ENCODE measurements around the gene PPIH. TPM values are rescaled to one million over a fixed set of nuclear protein-coding genes. Genes with fewer than 3 reads are reported as not detected.
"Not testable (repeated sequence)": the region's sequence is repeated elsewhere in the genome, so short reads cannot be mapped to it uniquely, and the experiment has no call there.

The PPIH gene
- total RNA-seq, 4 donors from 2014 or later, result 12.5 to 17.2 (median 15.0) TPM

DNA sequence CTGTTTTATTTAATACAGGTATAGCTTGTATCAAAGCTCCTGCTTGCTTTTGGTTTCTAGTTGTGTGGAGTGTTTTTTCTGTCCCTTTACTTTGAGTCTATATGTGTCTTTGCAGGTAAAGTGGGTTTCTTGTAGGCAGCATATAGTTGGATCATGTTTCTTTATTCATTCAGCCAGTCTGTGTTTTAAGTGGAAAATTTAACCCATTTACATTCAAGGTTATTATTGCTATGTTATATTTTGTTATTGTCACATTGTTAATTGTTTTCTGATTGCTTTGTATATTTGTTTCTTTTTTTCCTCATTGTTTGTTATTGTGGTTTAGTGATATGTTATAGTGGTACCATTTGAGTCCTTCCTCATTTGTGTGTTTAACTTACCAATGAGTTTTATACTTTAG is 55.1 kb downstream of the PPIH start:
- H3K36me3 ChIP-seq, result peaks cover 0 to 42% (median 23%) of the 10 kb centered on the region in 4 donors
- no peak for DNase-seq (ENCODE audit: extremely low spot score)
- H3K4me3 ChIP-seq, result no peak overlapping the region
- H3K4me1 ChIP-seq, result no peaks in the 10 kb centered on the region
- no peak overlapping the region for H3K27ac ChIP-seq (replicated peaks in 1 of 4)
- H3K9me3 ChIP-seq, result peaks cover 0 to 11% (median 7%) of the 10 kb centered on the region in 4 donors
- no peaks in the 10 kb centered on the region for H3K27me3 ChIP-seq
- TF ChIP-seq CTCF (IDR thresholded peaks at IDR 0.05) (no peak), EP300 (IDR thresholded peaks at IDR 0.05) (no peak), POLR2A (IDR thresholded peaks at IDR 0.05; ENCODE audit: low read depth) (no peak), POLR2AphosphoS5 (IDR thresholded peaks at IDR 0.05) (no peak)
- intact Hi-C loops (cut with DNase I), result no loop called here

DNA sequence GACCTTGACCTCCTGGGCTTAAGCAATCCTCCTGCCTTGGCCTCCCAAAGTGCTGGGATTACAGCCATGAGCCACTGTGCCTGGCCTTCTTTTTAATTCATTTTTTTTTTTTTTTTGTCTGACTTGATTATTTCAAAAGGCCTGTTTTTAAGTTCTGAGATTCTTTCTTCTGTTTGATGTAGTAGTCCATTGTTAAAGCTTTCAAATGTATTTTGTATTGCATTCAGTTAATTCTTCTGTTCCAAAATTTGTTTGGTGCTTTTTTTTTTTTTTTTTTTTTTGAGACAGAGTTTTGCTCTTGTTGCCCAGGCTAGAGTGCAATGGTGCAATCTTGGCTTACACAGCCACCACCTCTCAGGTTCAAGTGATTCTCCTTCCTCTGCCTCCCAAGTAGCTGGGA is 56.2 kb downstream of the PPIH start:
- DNase-seq (ENCODE audit: extremely low spot score); H3K27ac ChIP-seq (replicated peaks in 1 of 4); H3K27me3 ChIP-seq; intact Hi-C loops (cut with DNase I); H3K4me1 ChIP-seq; H3K4me3 ChIP-seq: not testable (repeated sequence)
- Histone ChIP-seq H3K36me3 (peaks cover 0 to 42% (median 20%) of the 10 kb centered on the region in 4 donors), H3K9me3 (peaks cover 0 to 11% (median 7%) of the 10 kb centered on the region in 4 donors)

- TF ChIP-seq POLR2AphosphoS5 (IDR thresholded peaks at IDR 0.05), result no peak
- Histone ChIP-seq H3K9me3 (no peaks in the 10 kb centered on the region), H3K27ac (replicated peaks in 1 of 4) (no peak overlapping the region), H3K27me3 (no peaks in the 10 kb centered on the region), H3K4me1 (no peaks in the 10 kb centered on the region), H3K36me3 (peaks cover 0 to under 1% (median 0%) of the 10 kb centered on the region in 4 donors), H3K4me3 (no peak overlapping the region)
- DNase-seq (ENCODE audit: extremely low spot score), result no peak
- intact Hi-C loops (cut with DNase I), result no loop called here
- 100% methylated on average over 1 of the region's 1 CpG for WGBS
Measured at GRCh38 chr1:42720868-42721267, 62.6 kb downstream of the PPIH start.

DNA sequence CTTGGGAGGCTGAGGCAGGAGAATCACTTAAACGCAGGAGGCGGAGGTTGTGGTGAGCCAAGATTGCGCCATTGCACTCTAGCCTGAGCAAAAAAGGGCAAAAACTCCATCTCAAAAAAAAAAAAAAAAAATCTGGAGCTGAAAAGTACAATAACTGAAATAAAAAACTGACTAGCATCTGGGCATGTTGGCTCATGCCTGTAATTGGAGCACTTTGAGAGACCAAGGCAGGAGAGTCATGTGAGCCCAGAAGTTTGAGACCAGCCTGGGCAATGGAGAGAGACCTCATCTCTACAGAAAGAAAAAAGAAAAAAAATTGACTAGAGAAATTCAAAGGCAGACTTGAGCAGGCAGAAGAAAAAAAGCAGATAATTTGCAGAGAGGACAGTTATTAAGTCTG is 63.7 kb downstream of the PPIH start:
- no peak for DNase-seq (ENCODE audit: extremely low spot score)
- 92% methylated on average over 3 of the region's 3 CpGs for WGBS
- TF ChIP-seq POLR2AphosphoS5 (IDR thresholded peaks at IDR 0.05) (no peak), EP300 (IDR thresholded peaks at IDR 0.05) (no peak), CTCF (IDR thresholded peaks at IDR 0.05) (no peak), POLR2A (IDR thresholded peaks at IDR 0.05; ENCODE audit: low read depth) (no peak)
- H3K4me1 ChIP-seq, result no peaks in the 10 kb centered on the region
- no peaks in the 10 kb centered on the region for H3K36me3 ChIP-seq
- H3K27me3 ChIP-seq, result no peaks in the 10 kb centered on the region
- H3K4me3 ChIP-seq, result no peak overlapping the region
- H3K9me3 ChIP-seq, result no peaks in the 10 kb centered on the region
- H3K27ac ChIP-seq (replicated peaks in 1 of 4), result no peak overlapping the region
- intact Hi-C loops (cut with DNase I), result no loop called here

DNA sequence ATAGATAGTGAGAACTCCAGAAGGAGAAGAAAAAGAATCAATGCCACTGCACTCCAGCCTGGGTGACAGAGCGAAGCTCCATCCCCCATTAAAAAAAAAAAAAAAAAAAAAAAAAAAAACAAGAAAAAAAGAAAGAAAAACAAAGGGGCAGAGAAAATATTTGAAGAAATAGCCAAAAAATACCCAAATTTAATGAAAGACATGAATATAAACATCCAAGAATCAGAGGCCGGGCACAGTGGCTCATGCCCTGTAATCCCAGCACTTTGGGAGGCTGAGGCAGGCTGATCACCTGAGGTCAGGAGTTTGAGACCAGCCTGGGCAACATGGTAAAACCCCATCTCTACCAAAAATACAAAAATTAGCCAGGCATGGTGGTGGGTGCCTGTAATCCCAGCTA is 64.2 kb downstream of the PPIH start:
- WGBS, result 94% methylated on average over 2 of the region's 2 CpGs
- H3K27me3 ChIP-seq; H3K9me3 ChIP-seq; H3K4me3 ChIP-seq; H3K36me3 ChIP-seq; intact Hi-C loops (cut with DNase I); DNase-seq (ENCODE audit: extremely low spot score); H3K27ac ChIP-seq (replicated peaks in 1 of 4); H3K4me1 ChIP-seq: not testable (repeated sequence)

DNA sequence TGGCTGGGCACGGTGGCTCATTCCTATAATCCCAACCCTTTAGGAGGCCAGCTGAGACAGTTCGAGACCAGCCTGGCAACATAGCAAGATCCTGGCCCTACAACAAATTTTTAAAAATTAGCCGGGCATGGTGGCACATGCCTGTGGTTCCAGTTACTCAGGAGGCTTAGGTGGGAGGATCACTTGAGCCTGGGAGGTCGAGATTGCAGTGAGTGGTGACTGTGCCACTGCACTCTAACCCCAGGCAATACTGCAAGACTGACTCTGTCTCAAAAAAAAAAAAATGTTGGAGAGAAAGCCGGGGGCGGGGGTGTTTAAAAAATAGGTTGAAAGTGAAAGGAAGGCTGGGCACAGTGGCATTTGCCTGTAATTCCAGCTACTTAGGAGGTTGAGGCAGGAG is 65.3 kb downstream of the PPIH start:
- no peaks in the 10 kb centered on the region for H3K4me1 ChIP-seq
- H3K4me3 ChIP-seq, result no peak overlapping the region
- H3K36me3 ChIP-seq, result no peaks in the 10 kb centered on the region
- no peaks in the 10 kb centered on the region for H3K27me3 ChIP-seq
- intact Hi-C loops (cut with DNase I), result no loop called here
- WGBS, result 86% methylated on average over 6 of the region's 6 CpGs
- DNase-seq (ENCODE audit: extremely low spot score), result no peak
- TF ChIP-seq EP300 (IDR thresholded peaks at IDR 0.05) (no peak), POLR2AphosphoS5 (IDR thresholded peaks at IDR 0.05) (no peak), POLR2A (IDR thresholded peaks at IDR 0.05; ENCODE audit: low read depth) (no peak), CTCF (IDR thresholded peaks at IDR 0.05) (no peak)
- no peaks in the 10 kb centered on the region for H3K9me3 ChIP-seq
- no peak overlapping the region for H3K27ac ChIP-seq (replicated peaks in 1 of 4)

- H3K4me3 ChIP-seq; H3K27ac ChIP-seq (replicated peaks in 1 of 4); H3K4me1 ChIP-seq; H3K27me3 ChIP-seq; DNase-seq (ENCODE audit: extremely low spot score); H3K36me3 ChIP-seq; intact Hi-C loops (cut with DNase I); H3K9me3 ChIP-seq: not testable (repeated sequence)
- WGBS, result 100% methylated on average over 4 of the region's 4 CpGs
Measured at GRCh38 chr1:42725820-42726219, 67.6 kb downstream of the PPIH start.
